H9 (cell line): ENCODE results near the gene SCRN2. TPM values are rescaled to one million over a fixed set of nuclear protein-coding genes. Genes with fewer than 3 reads are reported as not detected.
A peak's percentile ranks its signal among the peaks of the same experiment; 100 is the strongest.

Source experiments
- DNase-seq: peaks from one replicate; pipeline ENCODE4 v3.0.0-alpha.2; 2017
- H2AFZ ChIP-seq: one replicate; pipeline ENCODE4 v1.6.1; 2013; ENCODE audit warnings: mild to moderate bottlenecking, low read length, control low read depth, moderate library complexity
- H2AK5ac ChIP-seq: 2 replicates; pipeline ENCODE4 v1.6.1; 2013; ENCODE audit warnings: low read length, control low read depth, mixed read lengths; ENCODE audit not compliant: insufficient read length
- H2BK120ac ChIP-seq: one replicate; pipeline ENCODE4 v1.6.1; 2013; ENCODE audit warnings: low read depth, mild to moderate bottlenecking, low read length, control low read depth, inconsistent platforms; ENCODE audit not compliant: poor library complexity, severe bottlenecking
- H2BK12ac ChIP-seq: 2 replicates; pipeline ENCODE4 v1.6.1; 2013; ENCODE audit warnings: low read length, control low read depth, mixed read lengths, low read depth; ENCODE audit not compliant: insufficient read length
- H2BK15ac ChIP-seq: 2 replicates; pipeline ENCODE4 v1.6.1; 2013; ENCODE audit warnings: low read depth, low read length, control low read depth
- H2BK20ac ChIP-seq: one replicate; pipeline ENCODE4 v1.6.1; 2013; ENCODE audit warnings: low read depth, mild to moderate bottlenecking, low read length, control low read depth, inconsistent platforms; ENCODE audit not compliant: poor library complexity, severe bottlenecking
- H2BK5ac ChIP-seq: 2 replicates; pipeline ENCODE4 v1.6.1; 2013; ENCODE audit warnings: low read length, control low read depth, mixed read lengths; ENCODE audit not compliant: insufficient read length
- H3K14ac ChIP-seq: 2 replicates; pipeline ENCODE4 v1.6.1; 2013; ENCODE audit warnings: low read length, control low read depth; ENCODE audit not compliant: insufficient read depth
- H3K18ac ChIP-seq: 2 replicates; pipeline ENCODE4 v1.6.1; 2013; ENCODE audit warnings: low read depth, mild to moderate bottlenecking, mixed read lengths, low read length, control low read depth; ENCODE audit not compliant: insufficient read length
- H3K23ac ChIP-seq: 2 replicates; pipeline ENCODE4 v1.6.1; 2013; ENCODE audit warnings: low read length, control low read depth, mixed read lengths, low read depth; ENCODE audit not compliant: insufficient read length
- H3K23me2 ChIP-seq: 2 replicates; pipeline ENCODE4 v1.6.1; 2013; ENCODE audit warnings: low read depth, mild to moderate bottlenecking, mixed read lengths, low read length, control low read depth; ENCODE audit not compliant: insufficient read length, poor library complexity, severe bottlenecking
- H3K27ac ChIP-seq: 2 replicates; pipeline ENCODE4 v1.5.1; 2013; ENCODE audit warnings: low read length, control low read depth, mixed read lengths, low read depth; ENCODE audit not compliant: insufficient read length
- H3K27me3 ChIP-seq: 2 replicates; pipeline ENCODE4 v1.6.1; 2013; ENCODE audit warnings: low read length, control low read depth, inconsistent platforms; ENCODE audit not compliant: insufficient read depth
- H3K4ac ChIP-seq: 2 replicates; pipeline ENCODE4 v1.6.1; 2013; ENCODE audit warnings: low read depth, mild to moderate bottlenecking, control low read depth, inconsistent platforms, low read length, moderate library complexity
- H3K4me1 ChIP-seq: 2 replicates; pipeline ENCODE4 v1.6.1; 2013; ENCODE audit warnings: low read length, control low read depth, inconsistent platforms; ENCODE audit not compliant: insufficient read depth
- H3K4me2 ChIP-seq: 2 replicates; pipeline ENCODE4 v1.6.1; 2013; ENCODE audit warnings: low read length, control low read depth, mixed read lengths; ENCODE audit not compliant: insufficient read length, insufficient read depth
- H3K56ac ChIP-seq: 2 replicates; pipeline ENCODE4 v1.6.1; 2013; ENCODE audit warnings: low read depth, mild to moderate bottlenecking, mixed read lengths, low read length, control low read depth; ENCODE audit not compliant: insufficient read length
- H3K79me1 ChIP-seq: 2 replicates; pipeline ENCODE4 v1.6.1; 2013; ENCODE audit warnings: low read depth, mild to moderate bottlenecking, moderate library complexity, low read length, control low read depth, inconsistent platforms; ENCODE audit not compliant: insufficient read depth, poor library complexity, severe bottlenecking
- H3K79me2 ChIP-seq: 2 replicates; pipeline ENCODE4 v1.6.1; 2013; ENCODE audit warnings: low read length, control low read depth, inconsistent platforms; ENCODE audit not compliant: insufficient read depth
- H3K9ac ChIP-seq: 2 replicates; pipeline ENCODE4 v1.6.1; 2013; ENCODE audit warnings: low read length, control low read depth, mixed read lengths; ENCODE audit not compliant: insufficient read length; ENCODE audit errors: extremely low read depth
- H3K9me3 ChIP-seq: one replicate; pipeline ENCODE4 v1.6.1; 2013; ENCODE audit warnings: low read depth, low read length, inconsistent platforms; ENCODE audit not compliant: control insufficient read depth
- H3T11ph ChIP-seq: one replicate; pipeline ENCODE4 v1.6.1; 2013; ENCODE audit warnings: mild to moderate bottlenecking, low read length, control low read depth, inconsistent platforms
- H4K20me1 ChIP-seq: one replicate; pipeline ENCODE4 v1.6.1; 2013; ENCODE audit not compliant: control insufficient read depth, insufficient read length, insufficient read depth
- H4K5ac ChIP-seq: 2 replicates; pipeline ENCODE4 v1.6.1; 2013; ENCODE audit warnings: low read depth, mild to moderate bottlenecking, mixed read lengths, low read length, control low read depth; ENCODE audit not compliant: insufficient read length
- H4K8ac ChIP-seq: replicated peaks from 2 replicates; pipeline ENCODE4 v1.6.1; 2013; ENCODE audit warnings: low read length, control low read depth, mixed read lengths, low read depth; ENCODE audit not compliant: insufficient read length
- H4K91ac ChIP-seq: 2 replicates; pipeline ENCODE4 v1.6.1; 2013; ENCODE audit warnings: low read depth, mild to moderate bottlenecking, moderate library complexity, mixed read lengths, low read length, control low read depth; ENCODE audit not compliant: insufficient read length
- H3K27ac Mint-ChIP-seq, 3 experiments: 2 replicates in 2 of 3; 3 replicates in 1 of 3; pipeline ENCODE4 v1.8.0; 2020 to 2021; ENCODE audit warnings: mixed read lengths in 3 of 3, mild to moderate bottlenecking in 1 of 3, moderate library complexity in 1 of 3
- H3K27me3 Mint-ChIP-seq: 2 replicates; pipeline ENCODE4 v1.8.0; 2021; ENCODE audit warnings: low read depth, mild to moderate bottlenecking, moderate library complexity, mixed read lengths
- H3K36me3 Mint-ChIP-seq, 3 experiments: 2 replicates in 2 of 3; 3 replicates in 1 of 3; pipeline ENCODE4 v1.8.0; 2020 to 2021; ENCODE audit warnings: low read depth in 3 of 3, mixed read lengths in 3 of 3; ENCODE audit not compliant: insufficient read depth in 1 of 3
- H3K4me1 Mint-ChIP-seq, 2 experiments: 2 replicates each; pipeline ENCODE4 v1.8.0; 2020; ENCODE audit warnings: mixed read lengths in 2 of 2
- H3K4me3 Mint-ChIP-seq, 2 experiments: 2 replicates in 1 of 2; 3 replicates in 1 of 2; pipeline ENCODE4 v1.8.0; 2020 to 2021; ENCODE audit warnings: mild to moderate bottlenecking in 2 of 2, mixed read lengths in 2 of 2, moderate library complexity in 1 of 2
- H3K9me3 Mint-ChIP-seq, 2 experiments: 2 replicates in 1 of 2; 3 replicates in 1 of 2; pipeline ENCODE4 v1.8.0; 2020; ENCODE audit warnings: mild to moderate bottlenecking in 2 of 2, mixed read lengths in 2 of 2, moderate library complexity in 1 of 2
- WGBS: extraction: QIAGEN DNeasy Blood & Tissue Kit; methylation state at CpG from one replicate; pipeline ENCODE4 v1.1.7; 2013; ENCODE audit warnings: missing lambda C conversion rate, low lambda C conversion rate, mixed read lengths; ENCODE audit not compliant: insufficient read length; ENCODE audit errors: extremely low coverage; 5-methylcytosine and 5-hydroxymethylcytosine counted together
- total RNA-seq: library from RNA; stranded (reverse); gene quantifications from 2 replicates; pipeline ENCODE4 v1.2.1, GENCODE V29; 2021
- TF ChIP-seq, protein P1 (sequence below): fragments of 200-600 bp; sonication (generic); conservative IDR thresholded peaks from 3 replicates; pipeline ENCODE4 v1.8.0; 2021; ENCODE audit warnings: antibody characterized with exemption, mild to moderate bottlenecking

SCRN2 gene
- total RNA-seq, 1 experiment from 2014 or later: 34.0 TPM

DNA sequence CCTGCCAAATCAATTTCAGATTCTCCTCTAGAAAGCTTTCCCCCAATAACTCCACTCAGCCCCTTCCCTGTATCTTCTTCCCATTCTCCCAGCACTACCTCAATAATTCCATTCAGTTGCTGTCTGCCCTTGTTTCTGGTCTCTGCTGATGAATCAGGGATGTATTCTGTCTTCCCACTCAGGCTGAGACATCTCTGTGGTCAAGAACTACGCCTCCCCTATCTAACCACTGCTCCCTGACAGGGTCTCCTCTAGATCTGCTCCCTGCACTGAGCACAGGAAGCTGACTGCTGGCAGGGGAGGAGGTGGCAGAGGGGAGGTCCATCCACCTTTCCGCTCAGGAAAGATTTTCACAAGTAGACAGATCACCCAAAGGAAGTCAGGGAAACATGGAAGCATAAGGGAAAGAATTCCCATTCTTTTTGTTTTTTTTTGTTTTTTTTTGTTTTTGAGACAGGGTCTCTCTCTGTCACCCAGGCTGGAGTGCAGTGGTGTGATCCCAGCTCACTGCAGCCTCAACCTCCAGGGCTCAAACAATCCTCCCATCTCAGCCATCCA is 38.0 kb upstream of the SCRN2 start:
- no peak overlapping the region for H3K27ac Mint-ChIP-seq
- no peak overlapping the region for H3K23ac ChIP-seq

More for the DNA sequence above, 38.0 kb upstream of the SCRN2 start:
- no peaks in the 10 kb centered on the region for H3K9me3 Mint-ChIP-seq
- DNase-seq: peak; percentile 29
- Histone ChIP-seq H2BK20ac (no peak overlapping the region), H3T11ph (no peak overlapping the region), H4K8ac (no peak overlapping the region), H2BK5ac (no peak overlapping the region), H3K27me3 (no peaks in the 10 kb centered on the region; the same call in 1 of the 2 replicates), H4K91ac (no peak overlapping the region), H3K4ac (no peak overlapping the region), H3K18ac (no peak overlapping the region), H3K4me2 (no peak overlapping the region), H3K14ac (no peak overlapping the region), H2BK12ac (no peak overlapping the region), H2BK120ac (no peak overlapping the region), H3K79me1 (no peaks in the 10 kb centered on the region), H3K27ac (no peak overlapping the region), H2AK5ac (no peak overlapping the region), H3K9ac (no peak overlapping the region), H4K5ac (no peak overlapping the region), H3K79me2 (no peaks in the 10 kb centered on the region), H4K20me1 (no peaks in the 10 kb centered on the region), H2AFZ (no peak overlapping the region), H3K9me3 (no peaks in the 10 kb centered on the region), H3K23me2 (no peaks in the 10 kb centered on the region), H2BK15ac (no peak overlapping the region), H3K4me1 (peaks cover 7% of the 10 kb centered on the region; the same call in 1 of the 2 replicates), H3K56ac (no peak overlapping the region)
- no peak overlapping the region for H3K4me3 Mint-ChIP-seq
- TF ChIP-seq, protein P1, sequence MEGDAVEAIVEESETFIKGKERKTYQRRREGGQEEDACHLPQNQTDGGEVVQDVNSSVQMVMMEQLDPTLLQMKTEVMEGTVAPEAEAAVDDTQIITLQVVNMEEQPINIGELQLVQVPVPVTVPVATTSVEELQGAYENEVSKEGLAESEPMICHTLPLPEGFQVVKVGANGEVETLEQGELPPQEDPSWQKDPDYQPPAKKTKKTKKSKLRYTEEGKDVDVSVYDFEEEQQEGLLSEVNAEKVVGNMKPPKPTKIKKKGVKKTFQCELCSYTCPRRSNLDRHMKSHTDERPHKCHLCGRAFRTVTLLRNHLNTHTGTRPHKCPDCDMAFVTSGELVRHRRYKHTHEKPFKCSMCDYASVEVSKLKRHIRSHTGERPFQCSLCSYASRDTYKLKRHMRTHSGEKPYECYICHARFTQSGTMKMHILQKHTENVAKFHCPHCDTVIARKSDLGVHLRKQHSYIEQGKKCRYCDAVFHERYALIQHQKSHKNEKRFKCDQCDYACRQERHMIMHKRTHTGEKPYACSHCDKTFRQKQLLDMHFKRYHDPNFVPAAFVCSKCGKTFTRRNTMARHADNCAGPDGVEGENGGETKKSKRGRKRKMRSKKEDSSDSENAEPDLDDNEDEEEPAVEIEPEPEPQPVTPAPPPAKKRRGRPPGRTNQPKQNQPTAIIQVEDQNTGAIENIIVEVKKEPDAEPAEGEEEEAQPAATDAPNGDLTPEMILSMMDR: no peak
- H3K36me3 Mint-ChIP-seq: no peaks in the 10 kb centered on the region
- H3K4me1 Mint-ChIP-seq: peaks cover 29 to 40% of the 10 kb centered on the region in 2 experiments
- peaks cover 51% of the 10 kb centered on the region for H3K27me3 Mint-ChIP-seq
- WGBS: no CpG with 5 or more reads among the region's 2 CpGs
